NB4 (cell line): ENCODE results near the gene UBXN4.

ENCODE experiments used
- CTCF ChIP-seq: IDR thresholded peaks from one replicate; pipeline ENCODE4 v1.5.1; 2012; ENCODE audit warnings: low read depth, low read length
- MAX ChIP-seq: IDR thresholded peaks from 2 replicates; pipeline ENCODE4 v1.6.1; 2011; ENCODE audit warnings: low read depth, low read length

- TF ChIP-seq CTCF = no peak
- no peak for TF ChIP-seq MAX
Measured at GRCh38 chr2:135791418-135792190, 49.9 kb downstream of the UBXN4 start.
